Retina (tissue), 1 donor: ENCODE data around the gene KLK7.

ENCODE experiments used
- DNase-seq: peaks from one replicate; pipeline ENCODE4 v3.0.0-alpha.2; 2016

Gene KLK7

DNA sequence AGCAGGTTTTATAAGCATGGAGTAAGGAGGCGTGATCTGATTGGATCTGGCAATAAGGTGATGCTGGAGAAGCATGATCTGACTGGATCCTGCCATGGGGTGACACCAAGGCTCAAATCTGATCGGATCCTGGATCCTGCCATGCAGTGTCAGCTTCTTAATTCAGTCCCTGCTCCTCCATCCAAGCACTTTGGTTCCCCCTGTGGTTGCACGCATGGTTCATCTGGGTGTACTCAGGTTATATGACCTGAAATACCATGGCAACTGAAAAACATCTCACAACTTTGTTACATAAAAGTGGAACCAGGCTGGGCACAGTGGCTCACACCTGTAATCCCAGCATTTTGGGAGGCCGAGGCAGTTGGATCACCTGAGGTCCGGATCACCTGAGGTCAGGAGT lies 54.9 kb downstream of the KLK7 start:
- no peak for DNase-seq
